MV-4-11 (cell line): ENCODE measurements around the gene NAT8L.
A peak's percentile ranks its signal among the peaks of the same experiment; 100 is the strongest.

Experiments
- DNase-seq: peaks from one replicate; lab custom pipeline; 2025; lab: John Stamatoyannopoulos, UW

NAT8L gene

GRCh38 chr4:2095236-2096072 is 36.3 kb downstream of the NAT8L start:
- DNase-seq = no peak

- DNase-seq = no peak
Observed at GRCh38 chr4:2096073-2096609, 37.0 kb downstream of the NAT8L start.

- no peak for DNase-seq
Observed at GRCh38 chr4:2101346-2102044, 42.4 kb downstream of the NAT8L start.

GRCh38 chr4:2102045-2102883 is 43.1 kb downstream of the NAT8L start:
- no peak for DNase-seq

GRCh38 chr4:2103127-2103842 is 44.2 kb downstream of the NAT8L start:
- no peak for DNase-seq

GRCh38 chr4:2103843-2104547 is 44.9 kb downstream of the NAT8L start:
- DNase-seq = peak; percentile 64

GRCh38 chr4:2104556-2105345 is 45.6 kb downstream of the NAT8L start:
- DNase-seq = peak; percentile 37

GRCh38 chr4:2105559-2105958 is 46.4 kb downstream of the NAT8L start:
- DNase-seq = no peak

GRCh38 chr4:2116687-2117400 is 57.7 kb downstream of the NAT8L start:
- DNase-seq = no peak
